HepG2 (cell line): ENCODE data around the gene MRGPRE. TPM values are rescaled to one million over a fixed set of nuclear protein-coding genes. Genes with fewer than 3 reads are reported as not detected.

ENCODE experiments used
- ATAC-seq: fragments of 200-7000 bp; cut with Tn5 transposase; 3 replicates; pipeline ENCODE4 v1.9.1; 2020; ENCODE audit warnings: mild to moderate bottlenecking, moderate library complexity
- BruUV-seq: library from RNA; stranded (reverse); fragments of 400-500 nt; replicated peaks from 2 replicates; lab custom pipeline; 2021; lab: Mats Ljungman, UMichigan
- CTCF ChIA-PET: fragments of 300-600 bp; formaldehyde crosslinking; extraction: SDS; loops from one replicate; lab custom pipeline; 2021; ENCODE audit warnings: low total read pairs, inconsistent platforms, low intra/inter-chr PET ratio; lab: Yijun Ruan, JAX
- POLR2A ChIA-PET: fragments of 350-600 bp; sonication (Branson Sonifier 250); formaldehyde crosslinking; loops from one replicate; lab custom pipeline; 2020; ENCODE audit warnings: antibody characterized with exemption, inconsistent platforms; lab: Yijun Ruan, JAX
- DNase-seq: peaks from one replicate; pipeline ENCODE4 v3.0.0-alpha.2; 2015; ENCODE audit warnings: low spot score
- FAIRE-seq: peaks from 3 replicates; lab custom pipeline; 2011; peaks lifted over from hg19 to GRCh38; lab: Jason Lieb, UNC
- H2AFZ ChIP-seq: one replicate; pipeline ENCODE4 v1.6.1; 2011; ENCODE audit warnings: low read length, inconsistent platforms
- H3K27ac ChIP-seq: fragments of 300-600 bp; 3 replicates; pipeline ENCODE4 v1.8.0; 2011; ENCODE audit warnings: mixed run types, mild to moderate bottlenecking, mixed read lengths, low read length, inconsistent platforms; ENCODE audit not compliant: insufficient read depth; ENCODE audit errors: extremely low read length
- H3K27me3 ChIP-seq, 2 experiments: fragments of 200-600 bp in 1 of 2; 2 replicates in 1 of 2; 3 replicates in 1 of 2; pipeline versions ENCODE4 v1.6.0 to v1.8.0; 2011; ENCODE audit warnings: low read length in 2 of 2, mild to moderate bottlenecking in 2 of 2, moderate library complexity in 2 of 2, inconsistent platforms in 1 of 2; ENCODE audit not compliant: insufficient read depth in 2 of 2, control insufficient read depth in 1 of 2
- H3K36me3 ChIP-seq, 2 experiments: fragments of 200-600 bp in 1 of 2; replicated peaks in 1 of 2; 2 replicates in 1 of 2; 3 replicates in 1 of 2; pipeline versions ENCODE4 v1.5.1 to v1.8.0; 2011; ENCODE audit warnings: low read length in 2 of 2, inconsistent platforms in 1 of 2; ENCODE audit not compliant: insufficient read depth in 2 of 2, control insufficient read depth in 1 of 2
- H3K4me1 ChIP-seq: 2 replicates; pipeline ENCODE4 v1.5.1; 2012; ENCODE audit warnings: low read length, inconsistent platforms; ENCODE audit not compliant: insufficient read depth
- H3K4me2 ChIP-seq: 2 replicates; pipeline ENCODE4 v1.6.0; 2011; ENCODE audit warnings: low read depth, low read length, inconsistent platforms
- H3K4me3 ChIP-seq, 3 experiments: fragments of 200-600 bp in 1 of 3; sonication (generic), shearing (Covaris generic) in 1 of 3; replicated peaks in 1 of 3; 2 replicates each; pipeline ENCODE4 v1.5.1; 2011 to 2016; ENCODE audit warnings: low read length in 3 of 3, inconsistent platforms in 2 of 3, low read depth in 2 of 3, mild to moderate bottlenecking in 2 of 3, control low read depth in 1 of 3, mixed read lengths in 1 of 3; ENCODE audit not compliant: insufficient read depth in 1 of 3
- H3K79me2 ChIP-seq: one replicate; pipeline ENCODE4 v1.6.1; 2011; ENCODE audit warnings: low read length, inconsistent platforms; ENCODE audit not compliant: insufficient read depth
- H3K9ac ChIP-seq: 2 replicates; pipeline ENCODE4 v1.6.0; 2011; ENCODE audit warnings: mild to moderate bottlenecking, low read depth, low read length, inconsistent platforms; ENCODE audit not compliant: insufficient read depth
- H3K9me3 ChIP-seq: 2 replicates; pipeline ENCODE4 v1.5.1; 2012; ENCODE audit warnings: mild to moderate bottlenecking, low read length
- H4K20me1 ChIP-seq: 2 replicates; pipeline ENCODE4 v1.6.0; 2011; ENCODE audit warnings: inconsistent platforms, mild to moderate bottlenecking, low read length, moderate library complexity; ENCODE audit not compliant: insufficient read depth
- MED1 ChIP-seq: sonication (generic); formaldehyde crosslinking; IDR thresholded peaks from 2 replicates; pipeline ENCODE4 v1.4.0; 2020; ENCODE audit warnings: missing genetic modification reagents
- ZBTB3 ChIP-seq: sonication (generic); formaldehyde crosslinking; IDR thresholded peaks from 2 replicates; pipeline ENCODE4 v1.4.0; 2020; ENCODE audit warnings: low read depth, mild to moderate bottlenecking, moderate library complexity, missing genetic modification reagents, borderline replicate concordance
- ZNF451 ChIP-seq: sonication (generic); formaldehyde crosslinking; IDR thresholded peaks from 2 replicates; pipeline ENCODE4 v1.5.0; 2020; ENCODE audit warnings: mild to moderate bottlenecking, missing genetic modification reagents
- WGBS: methylation state at CpG from one replicate; pipeline ENCODE4 v1.1.6; 2017; ENCODE audit warnings: low lambda C conversion rate; 5-methylcytosine and 5-hydroxymethylcytosine counted together
- in situ Hi-C: cut with HindIII; loops from 2 replicates; pipeline ENCODE4 v1.10.0; 2017; ENCODE audit warnings: low pct_unique_long_range_greater_than_20kb; ENCODE audit not compliant: extremely low pct_ligation_motif_present
- intact Hi-C: fragments of 100-400 bp; cut with micrococcal nuclease; formaldehyde crosslinking; loops from one replicate; pipeline ENCODE4 v1.10.0; 2022; ENCODE audit not compliant: unreplicated experiment
- polyA plus RNA-seq, 8 experiments: library from polyadenylated mRNA; depleted of rRNA in 3 of 8; stranded (reverse) in 7 of 8; unstranded in 1 of 8; fragments of >200 nt; fragmentation: Illumina TruSeq in 4 of 8; extraction: Trizol in 4 of 8; gene quantifications; 2 replicates each; pipeline versions ENCODE4 v1.2.1 to v1.2.3, GENCODE V29; 2011 to 2016; ENCODE audit warnings: low read depth in 4 of 8, missing spikeins in 1 of 8, mixed read lengths in 1 of 8; ENCODE audit not compliant: insufficient read depth in 1 of 8
- total RNA-seq, 5 experiments: library from RNA; depleted of rRNA; stranded (reverse); fragments of >200 nt; fragmentation: Illumina TruSeq; extraction: Trizol; gene quantifications; 2 replicates each; pipeline ENCODE4 v1.2.3, GENCODE V29; 2016; ENCODE audit warnings: low read depth in 1 of 5
- TF ChIP-seq, protein P1 (sequence below): sonication (generic); formaldehyde crosslinking; IDR thresholded peaks from 2 replicates; pipeline ENCODE4 v1.4.0; 2020; ENCODE audit warnings: missing genetic modification reagents, mild to moderate bottlenecking, borderline replicate concordance
- TF ChIP-seq, protein P2 (sequence below): sonication (generic); formaldehyde crosslinking; IDR thresholded peaks from 2 replicates; pipeline ENCODE4 v1.4.0; 2020; ENCODE audit warnings: missing genetic modification reagents
- TF ChIP-seq, protein P3 (sequence below): sonication (generic); formaldehyde crosslinking; IDR thresholded peaks from 2 replicates; pipeline ENCODE4 v1.4.0; 2020; ENCODE audit warnings: missing genetic modification reagents, mild to moderate bottlenecking, borderline replicate concordance

The MRGPRE gene
- total and polyA plus RNA-seq, 2 of the 13 experiments (the other 11 are each of a cell fraction or from before 2014, with no cell fraction given) = not detected

DNA sequence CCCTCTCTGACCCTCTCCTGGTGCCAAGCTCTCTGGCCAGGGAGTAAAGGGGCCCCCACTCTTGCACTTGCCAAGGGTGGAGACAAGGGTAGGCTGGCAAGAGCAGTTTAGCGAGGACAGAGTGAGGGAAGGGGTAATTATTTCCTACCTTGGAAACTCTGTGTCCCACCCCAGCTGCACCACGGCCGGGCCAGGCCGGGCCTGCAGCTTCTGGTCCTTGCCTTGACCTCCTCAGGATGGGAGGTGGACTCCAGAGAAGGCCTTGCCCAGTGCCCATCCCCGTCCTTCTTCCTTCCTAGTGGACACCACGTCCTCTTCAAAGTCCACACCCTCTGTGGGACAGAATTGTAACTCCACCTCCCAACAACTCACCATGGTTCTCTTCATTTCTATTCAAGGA is 48.7 kb downstream of the MRGPRE start:
- BruUV-seq = no TSS peak
- peaks cover 3 to 48% of the 10 kb centered on the region in 2 experiments; a peak in 4 of 5 replicates for H3K27me3 ChIP-seq
- no peaks in the 10 kb centered on the region for H3K4me1 ChIP-seq
- POLR2A ChIA-PET = no interaction called here
- H2AFZ ChIP-seq = no peak overlapping the region
- H3K36me3 ChIP-seq = no peaks in the 10 kb centered on the region
- 4% methylated on average over 6 of the region's 6 CpGs for WGBS
- no peak for FAIRE-seq
- in situ Hi-C loops (no loop called here), intact Hi-C loops (no loop called here)
- no peak for TF ChIP-seq MED1 (CRISPR knock-in tag)
- TF ChIP-seq ZBTB3 = no peak
- CTCF ChIA-PET = no interaction called here
- H3K9ac ChIP-seq = no peak overlapping the region
- H3K4me2 ChIP-seq = no peak overlapping the region
- no peak overlapping the region for H3K4me3 ChIP-seq
- H3K27ac ChIP-seq = no peak overlapping the region
- H4K20me1 ChIP-seq = no peaks in the 10 kb centered on the region
- DNase-seq = no peak
- no peak for ATAC-seq
- H3K9me3 ChIP-seq = no peaks in the 10 kb centered on the region
- H3K79me2 ChIP-seq = no peaks in the 10 kb centered on the region

DNA sequence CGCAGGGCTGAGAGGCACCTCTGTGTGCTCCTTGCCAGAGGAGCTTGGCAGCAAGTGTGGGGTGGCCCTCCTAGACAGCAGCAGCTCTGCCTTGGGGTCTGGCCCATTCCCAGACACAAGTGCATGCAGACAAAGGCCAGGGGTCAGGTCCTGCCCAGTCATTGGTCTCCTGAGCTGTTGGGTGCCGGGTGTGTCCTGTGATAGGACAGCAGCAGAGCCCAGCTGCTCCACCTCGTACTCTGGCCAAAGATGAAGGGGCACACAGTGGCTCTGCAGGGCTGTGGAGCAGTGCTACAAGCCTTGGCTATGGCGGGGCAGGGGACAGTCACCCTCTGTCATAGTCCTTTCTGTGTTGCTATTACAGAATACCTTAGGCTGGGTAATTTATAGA is 49.8 kb downstream of the MRGPRE start:
- no peak overlapping the region for H3K9ac ChIP-seq

More for the DNA sequence above, 49.8 kb downstream of the MRGPRE start:
- ATAC-seq = no peak
- no peak for FAIRE-seq
- Histone ChIP-seq H3K4me1 (no peaks in the 10 kb centered on the region), H3K79me2 (no peaks in the 10 kb centered on the region), H4K20me1 (no peaks in the 10 kb centered on the region), H3K4me3 (no peak overlapping the region), H3K27ac (no peak overlapping the region), H2AFZ (no peak overlapping the region), H3K36me3 (no peaks in the 10 kb centered on the region), H3K27me3 (peaks cover 3 to 42% of the 10 kb centered on the region in 2 experiments; a peak in 4 of 5 replicates), H3K9me3 (no peaks in the 10 kb centered on the region), H3K4me2 (no peak overlapping the region)
- DNase-seq = no peak
- 28% methylated on average over 3 of the region's 4 CpGs for WGBS
- intact Hi-C loops (no loop called here), in situ Hi-C loops (no loop called here)
- TF ChIP-seq, protein P1, sequence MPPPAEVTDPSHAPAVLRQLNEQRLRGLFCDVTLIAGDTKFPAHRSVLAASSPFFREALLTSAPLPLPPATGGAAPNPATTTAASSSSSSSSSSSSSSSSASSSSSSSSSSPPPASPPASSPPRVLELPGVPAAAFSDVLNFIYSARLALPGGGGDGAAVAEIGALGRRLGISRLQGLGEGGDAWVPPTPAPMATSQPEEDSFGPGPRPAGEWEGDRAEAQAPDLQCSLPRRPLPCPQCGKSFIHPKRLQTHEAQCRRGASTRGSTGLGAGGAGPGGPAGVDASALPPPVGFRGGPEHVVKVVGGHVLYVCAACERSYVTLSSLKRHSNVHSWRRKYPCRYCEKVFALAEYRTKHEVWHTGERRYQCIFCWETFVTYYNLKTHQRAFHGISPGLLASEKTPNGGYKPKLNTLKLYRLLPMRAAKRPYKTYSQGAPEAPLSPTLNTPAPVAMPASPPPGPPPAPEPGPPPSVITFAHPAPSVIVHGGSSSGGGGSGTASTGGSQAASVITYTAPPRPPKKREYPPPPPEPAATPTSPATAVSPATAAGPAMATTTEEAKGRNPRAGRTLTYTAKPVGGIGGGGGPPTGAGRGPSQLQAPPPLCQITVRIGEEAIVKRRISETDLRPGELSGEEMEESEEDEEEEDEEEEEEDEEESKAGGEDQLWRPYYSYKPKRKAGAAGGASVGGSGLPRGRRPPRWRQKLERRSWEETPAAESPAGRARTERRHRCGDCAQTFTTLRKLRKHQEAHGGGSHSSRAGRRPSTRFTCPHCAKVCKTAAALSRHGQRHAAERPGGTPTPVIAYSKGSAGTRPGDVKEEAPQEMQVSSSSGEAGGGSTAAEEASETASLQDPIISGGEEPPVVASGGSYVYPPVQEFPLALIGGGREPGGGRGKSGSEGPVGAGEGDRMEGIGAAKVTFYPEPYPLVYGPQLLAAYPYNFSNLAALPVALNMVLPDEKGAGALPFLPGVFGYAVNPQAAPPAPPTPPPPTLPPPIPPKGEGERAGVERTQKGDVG = no peak
- TF ChIP-seq, protein P2, sequence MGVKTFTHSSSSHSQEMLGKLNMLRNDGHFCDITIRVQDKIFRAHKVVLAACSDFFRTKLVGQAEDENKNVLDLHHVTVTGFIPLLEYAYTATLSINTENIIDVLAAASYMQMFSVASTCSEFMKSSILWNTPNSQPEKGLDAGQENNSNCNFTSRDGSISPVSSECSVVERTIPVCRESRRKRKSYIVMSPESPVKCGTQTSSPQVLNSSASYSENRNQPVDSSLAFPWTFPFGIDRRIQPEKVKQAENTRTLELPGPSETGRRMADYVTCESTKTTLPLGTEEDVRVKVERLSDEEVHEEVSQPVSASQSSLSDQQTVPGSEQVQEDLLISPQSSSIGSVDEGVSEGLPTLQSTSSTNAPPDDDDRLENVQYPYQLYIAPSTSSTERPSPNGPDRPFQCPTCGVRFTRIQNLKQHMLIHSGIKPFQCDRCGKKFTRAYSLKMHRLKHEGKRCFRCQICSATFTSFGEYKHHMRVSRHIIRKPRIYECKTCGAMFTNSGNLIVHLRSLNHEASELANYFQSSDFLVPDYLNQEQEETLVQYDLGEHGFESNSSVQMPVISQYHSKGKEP (CRISPR knock-in tag) = no peak
- no peak for TF ChIP-seq ZNF451 (CRISPR knock-in tag)
- TF ChIP-seq, protein P3, sequence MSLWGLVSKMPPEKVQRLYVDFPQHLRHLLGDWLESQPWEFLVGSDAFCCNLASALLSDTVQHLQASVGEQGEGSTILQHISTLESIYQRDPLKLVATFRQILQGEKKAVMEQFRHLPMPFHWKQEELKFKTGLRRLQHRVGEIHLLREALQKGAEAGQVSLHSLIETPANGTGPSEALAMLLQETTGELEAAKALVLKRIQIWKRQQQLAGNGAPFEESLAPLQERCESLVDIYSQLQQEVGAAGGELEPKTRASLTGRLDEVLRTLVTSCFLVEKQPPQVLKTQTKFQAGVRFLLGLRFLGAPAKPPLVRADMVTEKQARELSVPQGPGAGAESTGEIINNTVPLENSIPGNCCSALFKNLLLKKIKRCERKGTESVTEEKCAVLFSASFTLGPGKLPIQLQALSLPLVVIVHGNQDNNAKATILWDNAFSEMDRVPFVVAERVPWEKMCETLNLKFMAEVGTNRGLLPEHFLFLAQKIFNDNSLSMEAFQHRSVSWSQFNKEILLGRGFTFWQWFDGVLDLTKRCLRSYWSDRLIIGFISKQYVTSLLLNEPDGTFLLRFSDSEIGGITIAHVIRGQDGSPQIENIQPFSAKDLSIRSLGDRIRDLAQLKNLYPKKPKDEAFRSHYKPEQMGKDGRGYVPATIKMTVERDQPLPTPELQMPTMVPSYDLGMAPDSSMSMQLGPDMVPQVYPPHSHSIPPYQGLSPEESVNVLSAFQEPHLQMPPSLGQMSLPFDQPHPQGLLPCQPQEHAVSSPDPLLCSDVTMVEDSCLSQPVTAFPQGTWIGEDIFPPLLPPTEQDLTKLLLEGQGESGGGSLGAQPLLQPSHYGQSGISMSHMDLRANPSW (CRISPR knock-in tag) = no peak
- ChIA-PET POLR2A (no interaction called here), CTCF (no interaction called here)
- BruUV-seq = no TSS peak
